HepG2 (cell line): ENCODE data around the gene MEG3. TPM values are rescaled to one million over a fixed set of nuclear protein-coding genes. Genes with fewer than 3 reads are reported as not detected.

Experiments
- ETV6 ChIP-seq: sonication (generic); formaldehyde crosslinking; conservative IDR thresholded peaks from 2 replicates; pipeline ENCODE4 v1.4.0; 2020; ENCODE audit warnings: missing genetic modification reagents
- HNF4A ChIP-seq: sonication (generic); formaldehyde crosslinking; IDR thresholded peaks from 2 replicates; pipeline ENCODE4 v1.4.0; 2020; ENCODE audit warnings: missing genetic modification reagents
- MZF1 ChIP-seq: sonication (generic); formaldehyde crosslinking; IDR thresholded peaks from 2 replicates; pipeline ENCODE4 v1.8.1; 2023; ENCODE audit warnings: mild to moderate bottlenecking, missing genetic modification reagents, borderline replicate concordance
- NR2F6 ChIP-seq, 2 experiments: IDR thresholded peaks; 2 replicates each; pipeline ENCODE4 v1.6.1; 2016; ENCODE audit warnings: antibody characterized with exemption in 1 of 2, mild to moderate bottlenecking in 1 of 2
- SSRP1 ChIP-seq: IDR thresholded peaks from 2 replicates; pipeline ENCODE4 v1.6.1; 2016; ENCODE audit warnings: control low read depth
- TAF15 ChIP-seq: fragments of 200-400 bp; formaldehyde crosslinking; IDR thresholded peaks from one replicate; pipeline ENCODE4 v1.6.1; 2018; ENCODE audit warnings: mild to moderate bottlenecking, low read depth, low read length; ENCODE audit not compliant: poor library complexity, severe bottlenecking
- ZNF543 ChIP-seq: sonication (generic); formaldehyde crosslinking; IDR thresholded peaks from 2 replicates; pipeline ENCODE4 v1.4.0; 2020; ENCODE audit warnings: mild to moderate bottlenecking, missing genetic modification reagents
- ZNF550 ChIP-seq: sonication (generic); formaldehyde crosslinking; IDR thresholded peaks from 2 replicates; pipeline ENCODE4 v1.4.0; 2020; ENCODE audit warnings: mild to moderate bottlenecking, missing genetic modification reagents, borderline replicate concordance
- ZNF556 ChIP-seq: sonication (generic); formaldehyde crosslinking; IDR thresholded peaks from 2 replicates; pipeline ENCODE4 v1.4.0; 2020; ENCODE audit warnings: mild to moderate bottlenecking, missing genetic modification reagents, borderline replicate concordance
- ZNF615 ChIP-seq: sonication (generic); formaldehyde crosslinking; IDR thresholded peaks from 2 replicates; pipeline ENCODE4 v1.5.0; 2020; ENCODE audit warnings: mild to moderate bottlenecking, missing genetic modification reagents, borderline replicate concordance
- ZNF619 ChIP-seq: sonication (generic); formaldehyde crosslinking; IDR thresholded peaks from 2 replicates; pipeline ENCODE4 v1.4.0; 2020; ENCODE audit warnings: mild to moderate bottlenecking, missing genetic modification reagents
- polyA plus RNA-seq, 8 experiments: library from polyadenylated mRNA; depleted of rRNA in 3 of 8; stranded (reverse) in 7 of 8; unstranded in 1 of 8; fragments of >200 nt; fragmentation: Illumina TruSeq in 4 of 8; extraction: Trizol in 4 of 8; gene quantifications; 2 replicates each; pipeline versions ENCODE4 v1.2.1 to v1.2.3, GENCODE V29; 2011 to 2016; ENCODE audit warnings: low read depth in 4 of 8, missing spikeins in 1 of 8, mixed read lengths in 1 of 8; ENCODE audit not compliant: insufficient read depth in 1 of 8
- total RNA-seq, 5 experiments: library from RNA; depleted of rRNA; stranded (reverse); fragments of >200 nt; fragmentation: Illumina TruSeq; extraction: Trizol; gene quantifications; 2 replicates each; pipeline ENCODE4 v1.2.3, GENCODE V29; 2016; ENCODE audit warnings: low read depth in 1 of 5
- TF ChIP-seq, protein P1 (sequence below): sonication (generic); formaldehyde crosslinking; IDR thresholded peaks from 2 replicates; pipeline ENCODE4 v1.5.0; 2020; ENCODE audit warnings: mild to moderate bottlenecking, missing genetic modification reagents, borderline replicate concordance

MEG3 gene
- total and polyA plus RNA-seq, 2 of the 13 experiments (the other 11 are each of a cell fraction or from before 2014, with no cell fraction given), result 0.17 TPM; not detected in 1

DNA sequence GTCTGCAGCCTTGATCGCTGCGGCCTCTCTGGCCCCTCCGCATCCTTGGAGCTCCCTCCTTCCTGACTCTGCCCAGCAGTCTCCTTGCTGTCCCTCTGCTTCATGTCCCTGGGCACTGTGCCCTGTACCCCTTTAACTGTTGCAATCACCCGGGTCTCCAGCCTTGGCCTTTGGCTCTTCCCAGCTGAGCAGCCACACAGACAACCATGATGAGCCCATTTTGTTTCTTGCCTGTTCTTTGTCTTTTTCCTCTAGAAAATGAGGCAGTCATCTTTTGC is 40.6 kb upstream of the MEG3 start (continued):
- TF ChIP-seq, protein P1, sequence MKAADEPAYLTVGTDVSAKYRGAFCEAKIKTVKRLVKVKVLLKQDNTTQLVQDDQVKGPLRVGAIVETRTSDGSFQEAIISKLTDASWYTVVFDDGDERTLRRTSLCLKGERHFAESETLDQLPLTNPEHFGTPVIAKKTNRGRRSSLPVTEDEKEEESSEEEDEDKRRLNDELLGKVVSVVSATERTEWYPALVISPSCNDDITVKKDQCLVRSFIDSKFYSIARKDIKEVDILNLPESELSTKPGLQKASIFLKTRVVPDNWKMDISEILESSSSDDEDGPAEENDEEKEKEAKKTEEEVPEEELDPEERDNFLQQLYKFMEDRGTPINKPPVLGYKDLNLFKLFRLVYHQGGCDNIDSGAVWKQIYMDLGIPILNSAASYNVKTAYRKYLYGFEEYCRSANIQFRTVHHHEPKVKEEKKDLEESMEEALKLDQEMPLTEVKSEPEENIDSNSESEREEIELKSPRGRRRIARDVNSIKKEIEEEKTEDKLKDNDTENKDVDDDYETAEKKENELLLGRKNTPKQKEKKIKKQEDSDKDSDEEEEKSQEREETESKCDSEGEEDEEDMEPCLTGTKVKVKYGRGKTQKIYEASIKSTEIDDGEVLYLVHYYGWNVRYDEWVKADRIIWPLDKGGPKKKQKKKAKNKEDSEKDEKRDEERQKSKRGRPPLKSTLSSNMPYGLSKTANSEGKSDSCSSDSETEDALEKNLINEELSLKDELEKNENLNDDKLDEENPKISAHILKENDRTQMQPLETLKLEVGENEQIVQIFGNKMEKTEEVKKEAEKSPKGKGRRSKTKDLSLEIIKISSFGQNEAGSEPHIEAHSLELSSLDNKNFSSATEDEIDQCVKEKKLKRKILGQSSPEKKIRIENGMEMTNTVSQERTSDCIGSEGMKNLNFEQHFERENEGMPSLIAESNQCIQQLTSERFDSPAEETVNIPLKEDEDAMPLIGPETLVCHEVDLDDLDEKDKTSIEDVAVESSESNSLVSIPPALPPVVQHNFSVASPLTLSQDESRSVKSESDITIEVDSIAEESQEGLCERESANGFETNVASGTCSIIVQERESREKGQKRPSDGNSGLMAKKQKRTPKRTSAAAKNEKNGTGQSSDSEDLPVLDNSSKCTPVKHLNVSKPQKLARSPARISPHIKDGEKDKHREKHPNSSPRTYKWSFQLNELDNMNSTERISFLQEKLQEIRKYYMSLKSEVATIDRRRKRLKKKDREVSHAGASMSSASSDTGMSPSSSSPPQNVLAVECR (CRISPR knock-in tag), result 0 out of 2 replicates have a peak, but pooled peaks have one; percentile 14
- TF ChIP-seq ZNF619 (CRISPR knock-in tag), result no peak
- TF ChIP-seq MZF1 (CRISPR knock-in tag), result no peak
- peak; percentile 42 for TF ChIP-seq HNF4A (CRISPR knock-in tag)
- TF ChIP-seq ZNF615 (CRISPR knock-in tag), result no peak
- peak; percentile 25; the same call in 1 of the 2 replicates for TF ChIP-seq NR2F6 (IDR thresholded peaks at IDR 0.05)
- 0 out of 2 replicates have a peak, but pooled peaks have one; percentile 13 for TF ChIP-seq NR2F6 (CRISPR knock-in tag; IDR thresholded peaks at IDR 0.05)
- no peak for TF ChIP-seq ETV6
- TF ChIP-seq ZNF556 (CRISPR knock-in tag), result no peak
- no peak for TF ChIP-seq ZNF550
- TF ChIP-seq ZNF543 (CRISPR knock-in tag), result no peak
- no peak for TF ChIP-seq TAF15
- TF ChIP-seq SSRP1 (CRISPR knock-in tag), result no peak
